H54 (cell line): ENCODE results near the gene MICAL3.

Source experiments
- DNase-seq: peaks from one replicate; pipeline ENCODE4 v3.0.0; 2011; ENCODE audit warnings: low spot score, mixed read lengths; ENCODE audit not compliant: insufficient read length
- FAIRE-seq: peaks from 3 replicates; lab custom pipeline; 2011; peaks lifted over from hg19 to GRCh38; lab: Jason Lieb, UNC
- POLR2A ChIP-seq: IDR thresholded peaks from 2 replicates; pipeline ENCODE4 v1.6.1; 2011; ENCODE audit warnings: low read depth, mild to moderate bottlenecking, low read length

Gene MICAL3

DNA sequence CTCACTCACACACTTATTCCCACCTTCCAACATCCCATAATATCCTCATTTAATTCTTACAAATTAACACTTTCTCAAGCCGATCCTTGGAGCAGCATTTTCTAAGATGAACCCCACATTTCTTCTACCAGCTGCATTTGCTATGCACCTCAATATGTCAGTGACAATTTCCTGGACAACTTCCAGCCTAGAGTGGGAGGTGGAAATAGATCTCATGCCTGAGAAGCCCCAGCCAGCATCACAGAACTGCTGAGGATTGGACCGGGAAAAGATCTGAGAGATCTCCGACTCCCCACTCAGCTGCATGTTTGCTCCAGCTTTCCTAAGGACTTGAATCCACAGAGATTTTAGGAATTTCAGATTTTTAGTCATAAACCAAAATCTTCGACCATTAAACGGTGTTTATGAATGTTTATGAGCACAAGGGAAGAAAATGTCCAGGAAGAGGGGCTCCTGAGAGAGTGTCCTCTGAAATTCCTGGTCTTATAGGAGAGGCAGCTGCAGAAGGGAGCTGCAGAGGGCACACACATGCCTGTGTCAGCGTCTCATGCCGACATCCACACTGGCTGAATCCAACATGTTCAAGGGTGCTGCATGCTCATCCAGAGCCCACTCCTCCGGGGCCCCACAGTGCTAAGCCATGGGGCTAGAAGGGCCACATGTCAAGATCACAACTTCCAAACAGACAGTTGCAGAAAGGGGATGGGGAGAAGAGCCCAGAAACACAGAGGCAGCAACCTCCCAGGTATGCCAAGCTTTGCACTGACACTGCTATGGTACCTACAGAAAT, 68.6 kb downstream of the MICAL3 start:
- TF ChIP-seq POLR2A, result no peak
- FAIRE-seq, result no peak
- DNase-seq, result no peak

DNA sequence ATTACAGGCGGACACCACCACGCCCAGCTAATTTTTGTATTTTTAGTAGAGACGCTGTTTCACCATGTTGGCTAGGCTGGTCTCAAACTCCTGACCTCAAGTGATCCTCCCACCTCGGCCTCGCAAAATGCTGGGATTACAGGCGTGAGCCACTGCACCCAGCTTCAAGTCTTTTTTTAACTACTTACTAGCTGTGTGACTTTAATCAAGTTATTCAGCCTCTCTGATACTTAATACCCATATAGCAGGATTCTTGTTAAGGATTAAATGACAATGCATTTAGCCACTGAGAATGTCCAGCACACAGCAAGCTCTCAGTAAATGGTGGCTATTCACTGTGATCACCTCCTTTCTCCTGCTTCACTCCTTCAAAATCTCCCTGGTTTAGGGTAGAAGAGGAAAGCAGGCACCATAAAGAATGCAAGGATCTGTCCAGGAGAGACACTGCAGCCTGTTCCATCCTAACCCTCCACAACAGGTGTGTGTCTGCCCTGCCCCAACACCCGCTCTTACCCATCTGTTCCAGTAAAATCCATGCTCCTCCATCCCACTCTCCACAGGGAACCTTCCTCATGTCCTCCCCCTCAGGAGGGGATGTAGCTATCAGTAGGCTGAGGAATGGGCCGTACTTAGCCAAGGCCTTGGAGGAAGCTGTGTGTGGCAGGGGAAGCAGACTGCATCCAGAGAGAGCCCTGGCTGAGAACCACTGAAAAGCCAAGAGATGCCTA, 69.3 kb downstream of the MICAL3 start:
- no peak for FAIRE-seq
- no peak for TF ChIP-seq POLR2A

DNA sequence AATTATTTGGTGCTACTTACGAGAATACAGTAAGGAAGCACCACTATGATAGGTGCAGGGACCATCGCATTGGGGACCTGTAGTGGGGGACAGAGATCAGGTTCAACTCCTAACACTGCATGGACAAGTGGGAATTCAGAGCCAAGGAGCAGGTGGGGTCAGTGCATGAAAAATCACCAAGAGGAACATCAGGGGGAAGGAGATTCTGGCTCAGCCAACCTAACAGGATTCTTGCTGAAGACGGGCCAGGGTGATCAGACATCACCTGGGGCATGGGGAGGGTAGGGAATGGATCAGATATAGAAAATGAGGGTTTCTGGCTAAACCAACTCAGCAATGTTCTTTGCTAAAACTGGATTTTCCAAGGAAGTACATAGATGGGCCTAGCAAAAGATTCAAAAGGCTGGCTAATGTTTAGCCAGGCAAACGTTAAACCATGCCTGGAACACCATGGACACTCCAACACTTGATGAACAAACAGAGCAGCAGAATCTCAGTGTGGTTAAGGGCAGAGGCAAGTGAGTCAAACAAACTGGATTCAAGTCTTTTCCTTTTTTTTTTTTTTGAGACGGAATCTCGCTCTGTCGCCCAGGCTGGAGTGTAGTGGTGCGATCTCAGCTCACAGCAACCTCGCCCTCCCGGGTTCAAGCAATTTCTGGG, 70.0 kb downstream of the MICAL3 start:
- TF ChIP-seq POLR2A, result no peak
- DNase-seq (no peak), FAIRE-seq (no peak)

More for the DNA sequence above, 69.3 kb downstream of the MICAL3 start:
- no peak for DNase-seq

DNA sequence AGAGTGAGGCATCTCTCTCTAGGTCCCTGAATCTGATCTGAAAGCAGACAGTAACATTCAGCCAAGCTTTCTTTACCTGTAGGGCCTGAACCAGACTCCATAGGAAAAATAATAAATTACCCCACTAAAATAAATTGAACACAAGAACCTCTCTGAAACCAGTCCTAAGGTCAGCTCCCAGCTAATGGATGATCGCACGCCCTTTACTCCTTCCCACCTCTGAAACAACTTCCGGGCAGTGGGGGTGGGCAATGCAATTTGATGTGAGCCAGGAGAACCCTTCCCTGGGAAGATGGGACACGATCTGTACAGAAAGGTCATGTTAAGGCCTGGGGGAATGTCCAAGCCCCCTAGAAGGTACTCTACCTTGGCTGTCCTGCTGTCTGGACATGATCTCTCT, 71.2 kb downstream of the MICAL3 start:
- no peak for FAIRE-seq
- no peak for TF ChIP-seq POLR2A
- no peak for DNase-seq

DNA sequence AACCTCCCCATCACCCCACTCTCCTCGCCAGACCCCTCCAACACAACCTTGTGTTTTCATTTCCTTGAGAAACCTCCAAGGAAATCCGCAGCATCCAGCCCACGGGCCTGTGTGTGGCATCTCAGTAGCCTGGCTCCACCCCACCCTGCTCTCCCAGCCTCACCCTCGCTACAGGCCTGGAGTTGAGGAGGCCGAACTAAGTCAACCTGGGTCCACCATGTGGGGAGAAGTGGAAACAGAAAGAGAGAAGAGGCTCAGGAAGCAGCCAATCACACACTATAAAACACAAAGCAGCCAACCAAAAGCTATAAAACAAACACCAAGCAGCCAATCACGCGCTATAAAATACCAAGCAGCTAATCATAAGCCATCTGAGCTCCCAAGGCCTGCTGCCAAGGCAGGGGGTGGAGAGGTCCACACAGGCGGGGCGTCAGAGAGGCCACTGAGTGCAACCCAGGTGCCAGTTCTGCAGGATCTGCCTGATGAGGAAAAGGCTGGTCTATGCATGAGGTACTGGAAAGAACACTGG, 72.0 kb downstream of the MICAL3 start:
- DNase-seq (no peak), FAIRE-seq (no peak)
- no peak for TF ChIP-seq POLR2A

DNA sequence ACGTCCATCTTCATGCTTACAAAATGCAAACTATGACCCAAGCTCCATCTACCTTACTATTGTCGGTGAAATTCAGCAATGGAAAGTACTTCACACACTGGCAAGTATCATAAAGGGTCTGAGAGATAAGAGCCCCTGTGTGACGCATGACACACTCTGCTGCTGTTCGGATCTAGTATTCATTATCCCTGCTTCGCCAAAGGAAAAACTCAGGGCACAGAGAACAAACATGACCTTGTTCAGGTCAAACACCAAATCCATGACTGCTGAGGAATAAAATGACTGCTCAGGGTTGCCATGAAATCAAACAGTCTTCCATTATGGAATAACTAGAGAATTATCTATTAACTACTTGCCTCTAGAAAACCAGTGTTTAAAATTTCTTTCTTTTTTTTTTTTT, 73.0 kb downstream of the MICAL3 start:
- FAIRE-seq, result no peak
- DNase-seq, result no peak
- TF ChIP-seq POLR2A, result no peak

DNA sequence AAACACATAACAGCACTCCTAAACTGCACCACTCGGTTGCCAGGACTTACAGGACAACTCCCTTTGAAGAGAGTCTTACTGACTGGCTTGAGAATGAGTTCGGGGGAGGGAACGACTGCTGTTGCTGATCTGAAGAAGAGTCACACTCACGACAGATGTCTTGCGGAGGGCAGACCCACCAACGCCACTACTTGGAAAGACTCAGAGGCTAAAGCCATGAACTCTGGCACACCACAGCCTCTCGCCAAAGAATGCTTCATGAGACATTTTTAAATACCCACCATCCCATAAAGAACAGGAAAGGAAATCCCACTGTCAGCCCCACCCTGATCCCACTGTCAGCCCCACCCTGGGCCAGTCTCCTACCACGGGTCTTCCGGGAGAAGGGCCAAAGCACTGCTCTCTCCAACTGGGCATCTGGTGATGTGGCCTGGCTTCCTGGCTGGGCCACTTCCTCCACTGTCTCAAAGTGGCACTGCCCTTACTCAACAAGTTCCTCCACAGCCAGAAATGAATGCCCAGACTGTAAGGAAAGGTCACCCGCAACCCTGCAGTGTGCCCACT, 73.6 kb downstream of the MICAL3 start:
- TF ChIP-seq POLR2A, result no peak
- DNase-seq (peak; percentile 39), FAIRE-seq (no peak)

DNA sequence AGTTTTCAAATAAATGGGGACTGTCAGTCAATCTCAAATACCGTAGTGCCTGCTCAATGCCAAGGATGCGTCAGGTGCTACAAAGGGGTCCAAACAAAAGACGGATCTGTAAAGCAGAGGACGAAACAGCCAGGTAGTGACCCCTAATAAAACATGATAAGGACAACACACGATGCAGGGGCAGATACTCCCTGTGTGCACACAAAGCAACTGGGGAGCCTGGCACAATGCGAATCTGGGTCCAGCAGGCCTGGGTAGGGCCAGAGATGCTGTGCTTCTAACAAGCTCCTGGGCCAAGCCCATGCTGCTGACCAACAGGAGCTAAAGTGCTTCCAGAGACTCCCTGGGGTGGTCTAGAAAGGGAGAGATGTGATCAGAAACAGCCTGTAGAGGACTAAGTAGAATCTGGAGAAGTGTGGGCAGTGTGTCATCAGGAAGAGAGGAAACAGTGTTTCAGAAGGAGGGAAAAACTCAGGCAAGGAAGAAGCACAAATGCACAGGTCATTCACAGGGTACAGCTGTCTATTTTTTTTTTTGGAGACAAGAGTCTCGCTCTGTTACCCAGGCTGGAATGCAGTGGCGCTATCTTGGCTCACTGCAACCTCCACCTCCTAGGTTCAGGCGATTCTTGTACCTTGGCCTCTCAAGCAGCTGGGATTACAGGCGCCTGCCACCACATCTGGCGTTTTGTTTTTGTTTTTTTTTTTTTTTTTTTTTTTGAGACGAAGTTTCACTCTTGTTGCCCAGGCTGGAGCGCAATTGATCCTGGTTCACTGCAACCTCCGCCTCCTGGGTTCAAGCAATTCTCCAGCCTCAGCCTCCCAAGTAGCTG, 74.5 kb downstream of the MICAL3 start:
- TF ChIP-seq POLR2A, result no peak
- no peak for FAIRE-seq
- no peak for DNase-seq

DNA sequence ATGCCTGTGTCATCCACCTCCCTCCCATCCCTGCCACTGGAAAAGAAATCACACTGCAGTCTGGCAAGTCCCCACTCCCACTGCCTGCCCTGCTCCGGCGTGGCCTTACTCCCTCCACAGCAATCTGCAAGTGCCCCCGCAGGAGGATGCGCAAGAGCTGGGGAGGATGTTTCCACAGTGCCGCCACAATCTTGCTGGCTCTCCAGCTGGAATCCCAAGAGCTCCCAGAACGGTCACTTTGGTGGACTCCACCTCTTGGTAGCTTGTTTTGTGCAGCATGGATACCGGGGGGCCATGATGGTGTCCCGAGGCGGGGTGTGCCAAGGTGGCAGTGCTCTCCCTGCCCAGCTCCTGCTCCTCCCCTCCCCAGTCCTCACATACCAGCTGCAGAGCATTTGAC, 76.3 kb downstream of the MICAL3 start:
- no peak for DNase-seq
- FAIRE-seq, result no peak
- no peak for TF ChIP-seq POLR2A

DNA sequence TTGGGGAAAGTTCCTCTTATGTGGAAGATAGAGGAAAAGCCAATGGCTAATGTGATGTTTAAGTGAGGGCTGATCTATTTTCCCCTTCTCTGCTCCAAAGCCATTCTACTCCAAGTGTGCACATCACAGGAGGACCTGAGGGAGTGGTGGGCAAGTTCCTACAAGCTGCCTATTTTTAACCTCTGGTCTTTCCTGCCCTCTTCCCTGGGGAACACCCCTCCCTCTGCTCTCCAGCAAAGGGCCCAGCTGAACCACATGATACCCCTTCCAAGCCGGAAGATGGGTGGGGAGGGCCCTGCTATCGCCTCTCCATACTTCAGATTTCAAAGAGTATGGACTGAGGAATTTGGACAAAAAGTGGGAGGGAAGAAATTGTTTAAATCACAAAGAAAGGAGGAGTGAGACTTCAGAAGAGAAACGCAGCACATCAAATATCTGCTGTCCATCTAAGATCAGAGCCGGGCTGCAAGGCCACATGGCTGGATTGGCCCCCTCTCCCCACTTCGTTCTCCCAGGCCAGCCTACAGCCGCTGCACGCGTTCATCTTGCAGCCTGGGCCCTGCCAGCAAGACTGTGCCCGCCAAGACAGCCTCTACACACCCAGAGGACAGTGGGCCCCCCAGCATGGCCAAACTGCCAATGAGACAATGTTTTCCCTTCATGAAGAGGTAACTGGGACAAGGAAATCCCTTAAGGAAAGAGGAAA, 77.5 kb downstream of the MICAL3 start:
- TF ChIP-seq POLR2A, result no peak
- no peak for DNase-seq

DNA sequence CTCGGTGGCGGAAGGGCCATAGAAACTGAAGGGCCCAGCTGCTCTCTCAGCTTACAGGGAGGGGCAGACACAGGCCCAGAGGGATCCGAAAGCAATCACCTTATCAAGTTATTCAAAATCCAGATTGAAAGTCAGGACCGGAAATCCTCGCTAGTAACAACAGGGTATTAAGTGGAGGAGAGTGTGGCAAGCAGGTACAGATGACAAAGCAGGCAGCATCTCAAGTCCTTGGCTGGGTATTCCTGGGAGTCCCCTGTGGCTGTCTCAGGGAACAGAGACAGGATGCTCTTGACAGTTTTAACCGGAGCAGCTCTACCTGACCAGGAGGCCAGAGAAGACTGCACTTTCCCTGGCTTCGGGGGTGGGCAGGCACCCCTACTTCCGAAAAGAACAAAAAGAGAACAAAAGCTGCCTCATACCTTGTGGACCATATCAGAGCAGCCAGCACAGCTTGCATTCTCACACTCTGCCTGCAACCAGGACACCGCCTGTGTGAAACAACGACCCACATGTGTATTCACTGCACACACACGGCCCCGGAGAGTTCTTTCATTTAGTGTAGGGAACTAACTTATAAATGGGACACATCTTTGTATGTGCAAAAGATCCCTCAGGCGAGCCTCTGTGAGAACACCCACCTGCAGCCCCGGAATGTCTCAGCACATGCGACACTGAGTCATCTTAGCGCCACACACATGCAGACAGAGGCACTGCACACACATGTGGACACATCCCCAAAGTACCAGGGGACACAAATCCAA, 78.3 kb downstream of the MICAL3 start:
- TF ChIP-seq POLR2A, result no peak

More for the DNA sequence above, 77.5 kb downstream of the MICAL3 start:
- no peak for FAIRE-seq

More for the DNA sequence above, 78.3 kb downstream of the MICAL3 start:
- FAIRE-seq (no peak), DNase-seq (no peak)
